Measurements from ENCODE around the gene HS3ST4. TPM values are rescaled to one million over a fixed set of nuclear protein-coding genes. Genes with fewer than 3 reads are reported as not detected.

The HS3ST4 gene
- total and polyA plus RNA-seq, 2 of the 8 experiments (the other 6 are each of a cell fraction or from before 2014, with no cell fraction given): 1.9 to 3.3 TPM

- Histone ChIP-seq H3K56ac (replicated peaks; ENCODE audit: insufficient read length, low read depth, low read length) (no peak overlapping the region), H4K20me1 (replicated peaks in 1 of 2; ENCODE audit: control insufficient read depth in 1 of 2, insufficient read depth in 2 of 2, low read length in 2 of 2) (no peaks in the 10 kb centered on the region), H2BK5ac (ENCODE audit: low read depth, low read length) (no peak overlapping the region), H3K79me1 (ENCODE audit: low read depth, low read length) (no peaks in the 10 kb centered on the region), H3K9ac (replicated peaks in 1 of 4; ENCODE audit: extremely low read depth in 1 of 4, low read depth in 3 of 4, low read length in 3 of 4) (no peak overlapping the region), H4K91ac (replicated peaks; ENCODE audit: insufficient read length, low read length) (no peak overlapping the region), H3K36me3 (ENCODE audit: control insufficient read depth in 2 of 4, insufficient read depth in 4 of 4, low read length in 3 of 4) (no peaks in the 10 kb centered on the region; a peak in 1 of 8 replicates), H2BK120ac (replicated peaks; ENCODE audit: low read depth, low read length) (no peak overlapping the region), H2BK15ac (ENCODE audit: low read length) (no peak overlapping the region), H3K27me3 (replicated peaks in 1 of 4; ENCODE audit: control insufficient read depth in 3 of 4, extremely low read depth in 1 of 4, insufficient read depth in 3 of 4, low read length in 3 of 4) (no peaks in the 10 kb centered on the region), H3K23ac (ENCODE audit: insufficient read length) (no peak overlapping the region), H2AFZ (ENCODE audit: low read length) (no peak overlapping the region), H3K27ac (ENCODE audit: low read depth, low read length) (no peak overlapping the region), H2BK12ac (ENCODE audit: low read depth, low read length) (no peak overlapping the region), H3K9me3 (ENCODE audit: insufficient read depth in 2 of 2, low read depth in 1 of 2, low read length in 1 of 2) (0 out of 4 replicates have a peak, but pooled peaks cover 0 to 5% of the 10 kb centered on the region in 2 experiments), H2AK5ac (ENCODE audit: low read depth, low read length) (no peak overlapping the region), H3K4ac (replicated peaks; ENCODE audit: insufficient read length, low read depth, low read length) (no peak overlapping the region), H2BK20ac (ENCODE audit: low read length) (no peak overlapping the region), H3K23me2 (ENCODE audit: low read depth, low read length) (no peaks in the 10 kb centered on the region), H3K14ac (ENCODE audit: insufficient read length) (no peak overlapping the region), H4K5ac (ENCODE audit: insufficient read length, low read depth, low read length) (no peak overlapping the region), H4K8ac (ENCODE audit: extremely low read depth, insufficient read depth, low read length) (no peak overlapping the region), H3K4me2 (ENCODE audit: insufficient read depth in 1 of 2, low read depth in 2 of 2, low read length in 2 of 2) (no peak overlapping the region), H3K4me1 (replicated peaks in 1 of 4; ENCODE audit: control insufficient read depth in 3 of 4, insufficient read depth in 4 of 4, low read length in 3 of 4) (no peaks in the 10 kb centered on the region), H3K79me2 (ENCODE audit: control insufficient read depth in 1 of 2, insufficient read depth in 2 of 2, low read length in 2 of 2) (no peaks in the 10 kb centered on the region), H3K18ac (ENCODE audit: extremely low read depth, low read length) (no peak overlapping the region), H3K4me3 (ENCODE audit: extremely low read depth in 1 of 4, insufficient read depth in 2 of 4, low read depth in 3 of 4, low read length in 4 of 4) (no peak overlapping the region)
- FAIRE-seq: no peak
- no peak for DNase-seq (ENCODE audit: low read depth in 1 of 2, low spot score in 2 of 2)
- WGBS, 2 experiments (ENCODE audit: extremely low coverage in 1 of 2, insufficient coverage in 1 of 2, insufficient read length in 1 of 2, insufficient replicate concordance in 2 of 2, low coverage in 1 of 2, low lambda C conversion rate in 2 of 2, missing lambda C conversion rate in 1 of 2): 93% methylated on average over 2 of the region's 2 CpGs; no CpG with 5 or more reads in 1 of the 2 experiments
- TF ChIP-seq BACH1 (IDR thresholded peaks at IDR 0.05; ENCODE audit: low read length) (no peak), YY1 (IDR thresholded peaks at IDR 0.05; ENCODE audit: low read depth, low read length) (no peak), BCL11A (IDR thresholded peaks at IDR 0.05; ENCODE audit: low read depth in 2 of 2, low read length in 2 of 2) (no peak), CBX8 (IDR thresholded peaks at IDR 0.05; ENCODE audit: borderline replicate concordance, low read depth, low read length) (no peak), MAX (IDR thresholded peaks at IDR 0.05) (no peak), CHD1 (IDR thresholded peaks at IDR 0.05; ENCODE audit: low read depth, low read length) (no peak), ASH2L (IDR thresholded peaks at IDR 0.05; ENCODE audit: low read length) (no peak), TEAD4 (IDR thresholded peaks at IDR 0.05; ENCODE audit: low read depth, low read length) (no peak), POU5F1 (IDR thresholded peaks at IDR 0.05; ENCODE audit: low read depth, low read length) (no peak), SP2 (IDR thresholded peaks at IDR 0.05; ENCODE audit: low read length) (no peak), EP300 (IDR thresholded peaks at IDR 0.05; ENCODE audit: borderline replicate concordance in 1 of 2, low read depth in 2 of 2, low read length in 2 of 2) (no peak)
- ChIA-PET CTCF (ENCODE audit: partially characterized antibody) (no interaction called here), POLR2A (ENCODE audit: partially characterized antibody) (no interaction called here)
These were observed 35.1 kb upstream of the HS3ST4 start for GRCh38 chr16:25656639-25657038.
